K562 (cell line): ENCODE data around the gene LRRC26. TPM values are rescaled to one million over a fixed set of nuclear protein-coding genes. Genes with fewer than 3 reads are reported as not detected.

Experiments
- ARHGAP35 ChIP-seq: fragments of 450-650 bp; IDR thresholded peaks from 2 replicates; pipeline ENCODE4 v1.6.1; 2018; ENCODE audit not compliant: partially characterized antibody
- CBX8 ChIP-seq: fragments of 200-600 bp; sonication (generic); IDR thresholded peaks from 2 replicates; pipeline ENCODE4 v1.6.1; 2012; ENCODE audit warnings: borderline replicate concordance, mixed run types, low read depth, mild to moderate bottlenecking, moderate library complexity, mixed read lengths, low read length, control low read depth, inconsistent platforms; ENCODE audit not compliant: poor library complexity, severe bottlenecking; ENCODE audit errors: extremely low read depth
- CREBBP ChIP-seq: IDR thresholded peaks from one replicate; pipeline ENCODE4 v1.6.1; 2012; ENCODE audit warnings: low read depth, mild to moderate bottlenecking, control low read depth, inconsistent platforms, low read length
- DMBX1 ChIP-seq: fragments of 250-450 bp; sonication (Bioruptor Pico); IDR thresholded peaks from 2 replicates; pipeline ENCODE4 v1.8.0; 2022; ENCODE audit warnings: inconsistent platforms, mild to moderate bottlenecking, moderate library complexity, borderline replicate concordance
- EZH2 ChIP-seq: IDR thresholded peaks from 2 replicates; pipeline ENCODE4 v1.6.1; 2012; ENCODE audit warnings: low read depth, mild to moderate bottlenecking, inconsistent platforms, low read length, borderline replicate concordance
- GTF2E2 ChIP-seq: fragments of 200-800 bp; sonication (Bioruptor generic); IDR thresholded peaks from 2 replicates; pipeline ENCODE4 v1.6.1; 2016; ENCODE audit warnings: missing genetic modification characterization, missing compliant biosample characterization
- IFI16 ChIP-seq: fragments of 250-450 bp; sonication (Bioruptor Pico); IDR thresholded peaks from 2 replicates; pipeline ENCODE4 v2.1.2; 2022; ENCODE audit warnings: mild to moderate bottlenecking, inconsistent platforms
- MECOM ChIP-seq: fragments of 250-450 bp; sonication (Bioruptor Pico); IDR thresholded peaks from 2 replicates; pipeline ENCODE4 v1.8.0; 2022; ENCODE audit warnings: inconsistent platforms
- MYBL2 ChIP-seq, 2 experiments: fragments of 450-650 bp in 1 of 2; sonication (generic) in 1 of 2; formaldehyde crosslinking in 1 of 2; IDR thresholded peaks; 2 replicates each; pipeline versions ENCODE4 v1.6.1 to v1.8.1; 2017 to 2022; ENCODE audit warnings: borderline replicate concordance in 1 of 2, inconsistent platforms in 1 of 2, low read depth in 1 of 2, mild to moderate bottlenecking in 1 of 2, missing genetic modification reagents in 1 of 2, moderate library complexity in 1 of 2
- PML ChIP-seq: IDR thresholded peaks from 2 replicates; pipeline ENCODE4 v1.6.1; 2012; ENCODE audit warnings: low read length, inconsistent platforms
- RUNX1 ChIP-seq: sonication (generic); IDR thresholded peaks from 2 replicates; pipeline ENCODE4 v1.6.1; 2016; ENCODE audit warnings: antibody characterized with exemption, low read depth
- SAP30 ChIP-seq: fragments of 200-600 bp; sonication (generic); IDR thresholded peaks from 2 replicates; pipeline ENCODE4 v1.6.1; 2012; ENCODE audit warnings: borderline replicate concordance, low read depth, mild to moderate bottlenecking, moderate library complexity, low read length, control low read depth, inconsistent platforms; ENCODE audit not compliant: insufficient read depth, poor library complexity, severe bottlenecking
- SIRT6 ChIP-seq: IDR thresholded peaks from one replicate; pipeline ENCODE4 v1.6.1; 2012; ENCODE audit warnings: low read depth, mild to moderate bottlenecking, control low read depth, inconsistent platforms, low read length, moderate library complexity
- SLC30A9 ChIP-seq: fragments of 250-450 bp; sonication (Bioruptor Pico); IDR thresholded peaks from 2 replicates; pipeline ENCODE4 v1.8.0; 2022; ENCODE audit warnings: mild to moderate bottlenecking, moderate library complexity
- SRSF3 ChIP-seq: fragments of 200-400 bp; formaldehyde crosslinking; IDR thresholded peaks from 2 replicates; pipeline ENCODE4 v1.6.1; 2016; ENCODE audit warnings: mild to moderate bottlenecking, low read length, moderate library complexity; ENCODE audit not compliant: insufficient read depth
- YBX1 ChIP-seq: fragments of 450-650 bp; IDR thresholded peaks from 2 replicates; pipeline ENCODE4 v1.7.1; 2016; ENCODE audit warnings: mild to moderate bottlenecking
- ZFP36 ChIP-seq: fragments of 150-350 bp; IDR thresholded peaks from 2 replicates; pipeline ENCODE4 v1.6.1; 2018; ENCODE audit warnings: low read length, low read depth; ENCODE audit not compliant: partially characterized antibody
- ZFPM2 ChIP-seq: fragments of 250-450 bp; sonication (Bioruptor Pico); IDR thresholded peaks from 2 replicates; pipeline ENCODE4 v1.5.1; 2022; ENCODE audit warnings: mild to moderate bottlenecking
- ZNF699 ChIP-seq: fragments of 250-450 bp; sonication (Bioruptor Pico); IDR thresholded peaks from 2 replicates; pipeline ENCODE4 v1.8.0; 2021; ENCODE audit warnings: mild to moderate bottlenecking, moderate library complexity; ENCODE audit not compliant: insufficient replicate concordance
- polyA plus RNA-seq, 8 experiments: library from polyadenylated mRNA; depleted of rRNA in 4 of 8; stranded (reverse) in 5 of 8; unstranded in 3 of 8; fragments of >200 nt; fragmentation: Nextera tagmentation in 2 of 8; fragmentation: Illumina TruSeq in 1 of 8; extraction: Ambion mirVana in 2 of 8; extraction: Trizol in 1 of 8; gene quantifications; 2 replicates each; pipeline versions ENCODE4 v1.2.1 to v1.2.3, GENCODE V29; 2011 to 2014; ENCODE audit warnings: inconsistent platforms in 1 of 8, missing spikeins in 1 of 8
- total RNA-seq, 7 experiments: library from RNA; depleted of rRNA in 6 of 7; stranded (reverse); fragments of >200 nt in 6 of 7; fragmentation: Illumina TruSeq in 2 of 7; extraction: Trizol in 2 of 7; gene quantifications; 2 replicates each; pipeline versions ENCODE4 v1.2.1 to v1.2.3, GENCODE V29; 2011 to 2021; ENCODE audit warnings: low replicate concordance in 1 of 7
- TF ChIP-seq, protein P1 (sequence below): fragments of 450-650 bp; formaldehyde crosslinking; IDR thresholded peaks from 2 replicates; pipeline ENCODE4 v1.4.0; 2020; ENCODE audit warnings: mild to moderate bottlenecking, moderate library complexity
- TF ChIP-seq, protein P2 (sequence below): fragments of 250-450 bp; sonication (Bioruptor Pico); IDR thresholded peaks from 2 replicates; pipeline ENCODE4 v1.4.0; 2020

The LRRC26 gene
- total and polyA plus RNA-seq, 9 of the 15 experiments (the other 6 are each of a cell fraction or from before 2014, with no cell fraction given): not detected

DNA sequence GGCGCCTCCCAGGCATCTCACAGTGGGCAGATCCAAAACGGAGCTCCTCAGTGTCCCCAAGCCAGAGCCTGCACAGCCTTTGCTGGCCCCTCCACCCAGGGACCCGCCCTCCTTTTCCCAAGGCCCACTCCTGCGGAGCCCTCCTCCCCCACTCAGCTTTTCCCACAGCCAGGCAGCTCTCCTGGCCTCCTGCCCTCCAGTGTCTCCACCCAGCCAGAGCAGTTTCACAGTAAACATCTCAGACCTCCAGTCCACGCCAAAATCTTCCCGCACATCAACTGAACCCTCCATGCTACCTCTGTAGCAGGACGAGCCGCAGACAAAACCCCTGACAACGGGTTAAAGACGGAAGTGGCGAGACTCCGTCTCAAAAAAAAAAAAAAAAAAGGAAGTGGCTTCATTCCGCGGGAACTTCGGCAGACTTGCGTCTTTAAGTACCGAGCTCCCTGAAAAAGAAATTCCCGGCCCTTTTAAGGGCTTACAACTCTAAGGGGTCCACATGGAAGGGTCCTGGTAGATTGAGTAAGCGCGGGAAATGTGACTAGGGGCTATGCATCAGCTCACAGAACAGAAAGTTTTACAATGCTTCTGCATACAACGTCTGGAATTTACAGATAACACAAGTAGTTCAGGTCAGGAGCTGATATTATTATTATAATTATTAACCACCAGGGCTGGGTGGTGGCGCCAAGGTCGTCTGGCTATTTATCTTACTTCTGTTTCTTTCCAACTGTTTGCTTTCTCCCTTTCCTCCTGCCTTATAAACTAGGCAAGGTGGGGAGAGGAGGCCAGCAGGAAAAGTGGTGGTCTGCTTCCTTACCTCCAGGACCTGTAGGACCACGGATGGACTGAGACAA lies 42.3 kb downstream of the LRRC26 start (continued):
- TF ChIP-seq, protein P1, sequence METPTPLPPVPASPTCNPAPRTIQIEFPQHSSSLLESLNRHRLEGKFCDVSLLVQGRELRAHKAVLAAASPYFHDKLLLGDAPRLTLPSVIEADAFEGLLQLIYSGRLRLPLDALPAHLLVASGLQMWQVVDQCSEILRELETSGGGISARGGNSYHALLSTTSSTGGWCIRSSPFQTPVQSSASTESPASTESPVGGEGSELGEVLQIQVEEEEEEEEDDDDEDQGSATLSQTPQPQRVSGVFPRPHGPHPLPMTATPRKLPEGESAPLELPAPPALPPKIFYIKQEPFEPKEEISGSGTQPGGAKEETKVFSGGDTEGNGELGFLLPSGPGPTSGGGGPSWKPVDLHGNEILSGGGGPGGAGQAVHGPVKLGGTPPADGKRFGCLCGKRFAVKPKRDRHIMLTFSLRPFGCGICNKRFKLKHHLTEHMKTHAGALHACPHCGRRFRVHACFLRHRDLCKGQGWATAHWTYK: no peak
- TF ChIP-seq IFI16 (no peak), RUNX1 (no peak), EZH2 (no peak), ZFP36 (no peak), ZFPM2 (CRISPR knock-in tag) (no peak), ARHGAP35 (no peak), CREBBP (no peak), SAP30 (no peak), MECOM (no peak), SLC30A9 (CRISPR knock-in tag) (no peak), PML (peak; percentile 51; the same call in 1 of the 2 replicates), CBX8 (no peak), YBX1 (no peak), DMBX1 (CRISPR knock-in tag) (no peak), GTF2E2 (tag) (no peak), MYBL2 (IDR thresholded peaks at IDR 0.05; ENCODE audit: low read depth) (no peak), MYBL2 (CRISPR knock-in tag; IDR thresholded peaks at IDR 0.05; ENCODE audit: borderline replicate concordance) (no peak), SRSF3 (no peak), ZNF699 (CRISPR knock-in tag) (no peak), SIRT6 (no peak)
- TF ChIP-seq, protein P2, sequence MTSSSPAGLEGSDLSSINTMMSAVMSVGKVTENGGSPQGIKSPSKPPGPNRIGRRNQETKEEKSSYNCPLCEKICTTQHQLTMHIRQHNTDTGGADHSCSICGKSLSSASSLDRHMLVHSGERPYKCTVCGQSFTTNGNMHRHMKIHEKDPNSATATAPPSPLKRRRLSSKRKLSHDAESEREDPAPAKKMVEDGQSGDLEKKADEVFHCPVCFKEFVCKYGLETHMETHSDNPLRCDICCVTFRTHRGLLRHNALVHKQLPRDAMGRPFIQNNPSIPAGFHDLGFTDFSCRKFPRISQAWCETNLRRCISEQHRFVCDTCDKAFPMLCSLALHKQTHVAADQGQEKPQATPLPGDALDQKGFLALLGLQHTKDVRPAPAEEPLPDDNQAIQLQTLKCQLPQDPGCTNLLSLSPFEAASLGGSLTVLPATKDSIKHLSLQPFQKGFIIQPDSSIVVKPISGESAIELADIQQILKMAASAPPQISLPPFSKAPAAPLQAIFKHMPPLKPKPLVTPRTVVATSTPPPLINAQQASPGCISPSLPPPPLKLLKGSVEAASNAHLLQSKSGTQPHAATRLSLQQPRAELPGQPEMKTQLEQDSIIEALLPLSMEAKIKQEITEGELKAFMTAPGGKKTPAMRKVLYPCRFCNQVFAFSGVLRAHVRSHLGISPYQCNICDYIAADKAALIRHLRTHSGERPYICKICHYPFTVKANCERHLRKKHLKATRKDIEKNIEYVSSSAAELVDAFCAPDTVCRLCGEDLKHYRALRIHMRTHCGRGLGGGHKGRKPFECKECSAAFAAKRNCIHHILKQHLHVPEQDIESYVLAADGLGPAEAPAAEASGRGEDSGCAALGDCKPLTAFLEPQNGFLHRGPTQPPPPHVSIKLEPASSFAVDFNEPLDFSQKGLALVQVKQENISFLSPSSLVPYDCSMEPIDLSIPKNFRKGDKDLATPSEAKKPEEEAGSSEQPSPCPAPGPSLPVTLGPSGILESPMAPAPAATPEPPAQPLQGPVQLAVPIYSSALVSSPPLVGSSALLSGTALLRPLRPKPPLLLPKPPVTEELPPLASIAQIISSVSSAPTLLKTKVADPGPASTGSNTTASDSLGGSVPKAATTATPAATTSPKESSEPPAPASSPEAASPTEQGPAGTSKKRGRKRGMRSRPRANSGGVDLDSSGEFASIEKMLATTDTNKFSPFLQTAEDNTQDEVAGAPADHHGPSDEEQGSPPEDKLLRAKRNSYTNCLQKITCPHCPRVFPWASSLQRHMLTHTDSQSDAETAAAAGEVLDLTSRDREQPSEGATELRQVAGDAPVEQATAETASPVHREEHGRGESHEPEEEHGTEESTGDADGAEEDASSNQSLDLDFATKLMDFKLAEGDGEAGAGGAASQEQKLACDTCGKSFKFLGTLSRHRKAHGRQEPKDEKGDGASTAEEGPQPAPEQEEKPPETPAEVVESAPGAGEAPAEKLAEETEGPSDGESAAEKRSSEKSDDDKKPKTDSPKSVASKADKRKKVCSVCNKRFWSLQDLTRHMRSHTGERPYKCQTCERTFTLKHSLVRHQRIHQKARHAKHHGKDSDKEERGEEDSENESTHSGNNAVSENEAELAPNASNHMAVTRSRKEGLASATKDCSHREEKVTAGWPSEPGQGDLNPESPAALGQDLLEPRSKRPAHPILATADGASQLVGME (CRISPR knock-in tag): no peak
